ENCODE data around the gene GABRB1.

GABRB1 gene

DNA sequence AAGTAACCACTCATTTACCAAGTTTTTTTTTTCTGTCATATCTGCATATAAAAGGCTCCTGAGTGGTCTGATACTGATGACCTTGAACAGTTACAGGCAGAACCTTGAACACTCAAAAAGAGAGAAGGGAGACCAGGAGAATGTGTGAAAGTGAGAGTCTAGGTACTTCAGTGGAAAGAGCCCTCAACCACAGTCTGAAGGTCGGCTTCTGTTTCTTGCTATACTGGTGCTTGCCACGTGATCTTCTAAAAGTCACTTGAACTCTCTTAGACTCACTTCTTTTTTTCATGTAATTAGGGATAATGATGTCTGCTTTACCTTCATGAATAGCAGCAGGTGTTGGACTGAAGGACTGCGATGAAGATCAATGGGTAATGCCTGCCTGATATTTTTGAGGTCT, 22.8 kb downstream of the GABRB1 start:
- Histone ChIP-seq H3K9ac (ENCODE audit: low read length) (no peak overlapping the region), H3K79me2 (ENCODE audit: low read length) (no peaks in the 10 kb centered on the region), H2AFZ (ENCODE audit: low read depth, low read length) (no peak overlapping the region), H3K4me3 (ENCODE audit: low read length) (no peak overlapping the region), H3K9me3 (ENCODE audit: insufficient read depth, low read length) (no peaks in the 10 kb centered on the region), H3K4me1 (ENCODE audit: low read length) (peaks cover 31% of the 10 kb centered on the region), H3K36me3 (replicated peaks; ENCODE audit: low read depth, low read length) (no peaks in the 10 kb centered on the region), H4K20me1 (ENCODE audit: insufficient read depth, low read length) (no peaks in the 10 kb centered on the region), H3K27me3 (ENCODE audit: low read depth, low read length) (no peaks in the 10 kb centered on the region), H3K4me2 (ENCODE audit: low read length) (peak overlapping the region; percentile 10; the same call in 1 of the 2 replicates), H3K27ac (ENCODE audit: low read length) (no peak overlapping the region)
- TF ChIP-seq, protein P1, sequence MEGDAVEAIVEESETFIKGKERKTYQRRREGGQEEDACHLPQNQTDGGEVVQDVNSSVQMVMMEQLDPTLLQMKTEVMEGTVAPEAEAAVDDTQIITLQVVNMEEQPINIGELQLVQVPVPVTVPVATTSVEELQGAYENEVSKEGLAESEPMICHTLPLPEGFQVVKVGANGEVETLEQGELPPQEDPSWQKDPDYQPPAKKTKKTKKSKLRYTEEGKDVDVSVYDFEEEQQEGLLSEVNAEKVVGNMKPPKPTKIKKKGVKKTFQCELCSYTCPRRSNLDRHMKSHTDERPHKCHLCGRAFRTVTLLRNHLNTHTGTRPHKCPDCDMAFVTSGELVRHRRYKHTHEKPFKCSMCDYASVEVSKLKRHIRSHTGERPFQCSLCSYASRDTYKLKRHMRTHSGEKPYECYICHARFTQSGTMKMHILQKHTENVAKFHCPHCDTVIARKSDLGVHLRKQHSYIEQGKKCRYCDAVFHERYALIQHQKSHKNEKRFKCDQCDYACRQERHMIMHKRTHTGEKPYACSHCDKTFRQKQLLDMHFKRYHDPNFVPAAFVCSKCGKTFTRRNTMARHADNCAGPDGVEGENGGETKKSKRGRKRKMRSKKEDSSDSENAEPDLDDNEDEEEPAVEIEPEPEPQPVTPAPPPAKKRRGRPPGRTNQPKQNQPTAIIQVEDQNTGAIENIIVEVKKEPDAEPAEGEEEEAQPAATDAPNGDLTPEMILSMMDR (IDR thresholded peaks at IDR 0.05; ENCODE audit: low read depth, low read length): no peak
- TF ChIP-seq EZH2phosphoT487 (IDR thresholded peaks at IDR 0.05; ENCODE audit: low read depth): no peak

DNA sequence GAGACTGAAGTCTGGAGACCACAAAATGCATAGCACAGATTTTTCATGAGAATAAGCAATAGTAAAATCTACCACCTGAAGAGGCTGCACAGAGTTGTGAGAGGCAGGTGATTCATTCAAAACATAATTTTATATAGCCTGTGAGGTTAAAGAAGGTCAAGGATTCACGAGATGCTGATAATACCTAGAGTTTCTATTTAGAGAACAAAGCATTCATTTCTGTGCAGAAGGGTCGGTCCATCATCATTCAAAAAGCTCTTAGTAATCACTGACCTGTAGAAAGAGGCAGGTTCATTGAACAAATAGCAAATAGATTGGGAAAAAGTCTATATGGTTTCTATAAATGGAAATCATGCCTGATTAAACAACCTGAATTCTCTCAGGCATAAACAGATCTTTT, 26.6 kb downstream of the GABRB1 start:
- H3K36me3 ChIP-seq (replicated peaks; ENCODE audit: low read depth, low read length): no peaks in the 10 kb centered on the region
- H3K4me2 ChIP-seq (ENCODE audit: low read length): no peak overlapping the region
- no peaks in the 10 kb centered on the region for H3K27me3 ChIP-seq (ENCODE audit: low read depth, low read length)
- H4K20me1 ChIP-seq (ENCODE audit: insufficient read depth, low read length): no peaks in the 10 kb centered on the region
- TF ChIP-seq, protein P1 (IDR thresholded peaks at IDR 0.05; ENCODE audit: low read depth, low read length): no peak
- no peak for TF ChIP-seq EZH2phosphoT487 (IDR thresholded peaks at IDR 0.05; ENCODE audit: low read depth)
- no peak overlapping the region for H3K4me3 ChIP-seq (ENCODE audit: low read length)
- no peak overlapping the region for H2AFZ ChIP-seq (ENCODE audit: low read depth, low read length)
- no peaks in the 10 kb centered on the region for H3K9me3 ChIP-seq (ENCODE audit: insufficient read depth, low read length)
- no peak overlapping the region for H3K27ac ChIP-seq (ENCODE audit: low read length)
- H3K79me2 ChIP-seq (ENCODE audit: low read length): no peaks in the 10 kb centered on the region
- no peak overlapping the region for H3K9ac ChIP-seq (ENCODE audit: low read length)
- peaks cover 12% of the 10 kb centered on the region for H3K4me1 ChIP-seq (ENCODE audit: low read length)

DNA sequence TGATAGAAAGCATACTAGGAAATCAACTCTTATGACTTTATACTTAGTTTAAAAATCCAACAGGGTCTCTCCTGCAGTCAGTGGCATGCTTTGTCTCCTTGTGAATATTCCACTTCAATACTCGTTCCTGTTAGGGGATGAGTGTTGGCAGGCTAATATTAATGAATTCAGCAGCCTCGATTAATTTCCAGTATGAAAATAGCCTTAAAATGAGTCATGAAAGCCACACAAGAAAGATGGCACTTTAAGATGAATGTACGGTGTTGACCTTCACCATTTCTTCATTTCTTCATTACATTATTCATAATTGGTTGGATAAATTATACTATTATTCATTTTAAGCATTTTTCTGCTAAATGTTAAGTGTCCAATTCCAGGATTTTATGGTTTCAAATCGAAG, 29.2 kb downstream of the GABRB1 start:
- no peaks in the 10 kb centered on the region for H3K4me1 ChIP-seq (ENCODE audit: low read length)
- no peaks in the 10 kb centered on the region for H3K27me3 ChIP-seq (ENCODE audit: low read depth, low read length)
- no peak overlapping the region for H3K4me3 ChIP-seq (ENCODE audit: low read length)
- H3K9me3 ChIP-seq (ENCODE audit: insufficient read depth, low read length): no peaks in the 10 kb centered on the region
- no peak overlapping the region for H3K9ac ChIP-seq (ENCODE audit: low read length)
- no peaks in the 10 kb centered on the region for H3K79me2 ChIP-seq (ENCODE audit: low read length)
- H3K4me2 ChIP-seq (ENCODE audit: low read length): no peak overlapping the region
- H3K36me3 ChIP-seq (replicated peaks; ENCODE audit: low read depth, low read length): no peaks in the 10 kb centered on the region
- no peak overlapping the region for H2AFZ ChIP-seq (ENCODE audit: low read depth, low read length)
- H3K27ac ChIP-seq (ENCODE audit: low read length): no peak overlapping the region
- H4K20me1 ChIP-seq (ENCODE audit: insufficient read depth, low read length): no peaks in the 10 kb centered on the region
- TF ChIP-seq EZH2phosphoT487 (IDR thresholded peaks at IDR 0.05; ENCODE audit: low read depth): no peak
- TF ChIP-seq, protein P1 (IDR thresholded peaks at IDR 0.05; ENCODE audit: low read depth, low read length): no peak

DNA sequence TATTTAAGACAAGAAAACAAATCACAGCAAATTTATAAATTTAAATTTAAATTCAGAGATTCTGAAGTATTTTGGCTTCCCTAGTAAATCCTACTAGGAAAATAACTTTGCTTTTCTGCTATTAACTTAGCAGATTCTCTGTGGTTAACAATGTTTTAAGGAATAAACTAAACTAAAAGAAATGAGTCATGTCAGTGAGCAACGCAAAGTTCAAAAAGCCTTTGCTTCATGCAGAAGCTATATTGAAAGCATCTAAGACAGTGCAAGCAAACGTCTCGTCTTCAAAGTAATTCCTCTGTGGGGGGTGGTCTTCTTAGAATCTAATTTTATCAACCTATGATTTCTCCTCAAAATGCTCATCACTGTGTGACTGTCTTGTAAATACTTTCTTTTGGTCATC, 30.1 kb downstream of the GABRB1 start:
- Histone ChIP-seq H3K36me3 (replicated peaks; ENCODE audit: low read depth, low read length) (no peaks in the 10 kb centered on the region), H4K20me1 (ENCODE audit: insufficient read depth, low read length) (no peaks in the 10 kb centered on the region), H3K27me3 (ENCODE audit: low read depth, low read length) (no peaks in the 10 kb centered on the region), H3K4me1 (ENCODE audit: low read length) (no peaks in the 10 kb centered on the region), H3K4me3 (ENCODE audit: low read length) (no peak overlapping the region), H2AFZ (ENCODE audit: low read depth, low read length) (no peak overlapping the region), H3K27ac (ENCODE audit: low read length) (no peak overlapping the region), H3K9ac (ENCODE audit: low read length) (no peak overlapping the region), H3K4me2 (ENCODE audit: low read length) (no peak overlapping the region), H3K79me2 (ENCODE audit: low read length) (no peaks in the 10 kb centered on the region), H3K9me3 (ENCODE audit: insufficient read depth, low read length) (no peaks in the 10 kb centered on the region)
- no peak for TF ChIP-seq EZH2phosphoT487 (IDR thresholded peaks at IDR 0.05; ENCODE audit: low read depth)
- TF ChIP-seq, protein P1 (IDR thresholded peaks at IDR 0.05; ENCODE audit: low read depth, low read length): no peak
